Articular chondrocyte of knee joint (primary cell): Measurements from ENCODE around the gene KRTAP19-3. TPM values are rescaled to one million over a fixed set of nuclear protein-coding genes. Genes with fewer than 3 reads are reported as not detected.

ENCODE experiments used
- small RNA-seq: library from RNA; depleted of rRNA; stranded (forward); fragments of <200 nt; gene quantifications from one replicate; pipeline ENCODE3, GENCODE V24; 2012
- total RNA-seq: library from RNA; depleted of rRNA; stranded (reverse); fragments of >200 nt; gene quantifications from 2 replicates; pipeline ENCODE4 v1.2.3, GENCODE V29; 2012

The KRTAP19-3 gene
- not detected in 2 replicates for total RNA-seq

DNA sequence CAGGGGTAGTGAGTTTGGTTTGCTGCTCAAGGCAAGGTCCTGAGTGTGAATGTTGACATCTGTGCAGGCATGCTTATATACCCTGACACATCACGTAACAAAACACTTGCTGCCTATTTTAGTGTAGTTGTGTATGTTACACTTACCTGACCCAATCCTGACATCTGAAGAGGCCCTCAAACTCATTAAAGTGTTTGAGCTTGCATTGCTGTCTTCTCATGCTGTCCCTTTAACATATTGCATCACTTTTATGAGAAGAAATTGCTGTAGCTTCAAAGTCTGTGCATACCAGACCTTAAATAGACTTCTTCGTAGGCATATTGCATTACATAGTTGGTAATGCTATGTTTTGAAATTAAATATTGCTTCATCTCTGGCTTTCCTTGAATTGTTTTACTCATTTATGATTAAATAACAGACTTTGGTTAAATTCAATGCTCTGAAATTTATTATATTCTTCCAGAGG is at the start of gene KRTAP19-3:
Gene KRTAP19-3 (minus strand): TSS at position 51 of the 466 bp plus-strand sequence. CDS start 56 bp downstream, outside the sequence.

DNA sequence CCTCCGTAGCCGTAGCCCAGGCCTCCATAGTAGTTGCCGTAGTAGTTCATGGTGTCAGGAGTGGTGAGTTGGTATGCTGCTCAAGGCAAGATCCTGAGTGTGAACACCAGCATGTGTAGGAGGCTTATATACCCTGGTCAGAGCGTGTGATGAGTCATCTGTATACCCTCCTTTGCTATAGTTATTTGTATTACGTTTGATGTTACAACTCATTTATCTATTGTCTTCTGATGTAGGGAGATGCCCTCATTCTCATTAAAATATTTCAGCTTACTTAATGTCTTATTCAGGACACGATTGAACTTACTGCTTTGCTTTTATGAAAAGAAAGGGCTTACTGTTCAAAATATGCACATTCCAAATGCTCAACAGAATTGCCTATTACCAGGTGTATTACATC is 10.2 kb upstream of the KRTAP19-3 start, which contains the start of gene KRTAP19-5:
Gene KRTAP19-5 (minus strand): TSS at position 101 of the 400 bp plus-strand sequence. CDS start 51 bp downstream, at position 50.

GRCh38 chr21:30497065-30497464 is 5.3 kb upstream of the KRTAP19-3 start, which contains the start of gene KRTAP19-4:
Gene KRTAP19-4 (minus strand): TSS chr21:30497165. CDS start chr21:30497110, 55 bp downstream.

GRCh38 chr21:30487336-30487735 is 4.5 kb downstream of the KRTAP19-3 start, which contains the start of gene KRTAP19-2:
Gene KRTAP19-2 (minus strand): TSS chr21:30487436. CDS start chr21:30487348, 88 bp downstream.

GRCh38 chr21:30480145-30480544 is 11.7 kb downstream of the KRTAP19-3 start, which contains the start of gene KRTAP19-1:
Gene KRTAP19-1 (minus strand): TSS chr21:30480367. CDS start chr21:30480317, 50 bp downstream.

Small RNAs within 50 kb of the gene (small RNA-seq; reads per million reads assigned to genes)
- gene AP000567.1 (not detected), gene KRTAP19-10P (not detected), gene KRTAP19-11P (not detected), gene KRTAP19-9P (not detected)

Other genes starting within 250 kb of the KRTAP19-3 start
- not detected in 2 replicates for gene KRTAP24-1, start 209.1 kb downstream of the KRTAP19-3 start, total RNA-seq
- not detected in 2 replicates for gene KRTAP25-1, start 202.5 kb downstream of the KRTAP19-3 start, total RNA-seq
- not detected in 2 replicates for gene KRTAP26-1, start 171.7 kb downstream of the KRTAP19-3 start, total RNA-seq
- not detected in 2 replicates for gene KRTAP27-1, start 154.3 kb downstream of the KRTAP19-3 start, total RNA-seq
- not detected in 2 replicates for gene KRTAP23-1, start 143.4 kb downstream of the KRTAP19-3 start, total RNA-seq
- gene KRTAP13-2, start 119.7 kb downstream of the KRTAP19-3 start, total RNA-seq, result not detected in 2 replicates
- gene KRTAP13-1, start 96.0 kb downstream of the KRTAP19-3 start, total RNA-seq, result not detected in 2 replicates
- not detected in 2 replicates for gene KRTAP13-3, start 66.1 kb downstream of the KRTAP19-3 start, total RNA-seq
- not detected in 2 replicates for gene KRTAP13-4, start 61.8 kb downstream of the KRTAP19-3 start, total RNA-seq
- not detected in 2 replicates for gene KRTAP15-1, start 51.7 kb downstream of the KRTAP19-3 start, total RNA-seq
- gene KRTAP19-1, start 11.6 kb downstream of the KRTAP19-3 start, total RNA-seq, result not detected in 2 replicates
- gene KRTAP19-2, start 4.6 kb downstream of the KRTAP19-3 start, total RNA-seq, result not detected in 2 replicates
- not detected in 2 replicates for gene KRTAP19-4, start 5.2 kb upstream of the KRTAP19-3 start, total RNA-seq
- not detected in 2 replicates for gene KRTAP19-5, start 10.1 kb upstream of the KRTAP19-3 start, total RNA-seq
- gene KRTAP19-6, start 49.9 kb upstream of the KRTAP19-3 start, total RNA-seq, result not detected in 2 replicates
- gene KRTAP19-7, start 69.3 kb upstream of the KRTAP19-3 start, total RNA-seq, result not detected in 2 replicates
- gene KRTAP22-2, start 98.4 kb upstream of the KRTAP19-3 start, total RNA-seq, result not detected in 2 replicates
- not detected in 2 replicates for gene KRTAP6-3, start 100.4 kb upstream of the KRTAP19-3 start, total RNA-seq
- gene KRTAP6-2, start 106.9 kb upstream of the KRTAP19-3 start, total RNA-seq, result not detected in 2 replicates
- not detected in 2 replicates for gene KRTAP22-1, start 109.1 kb upstream of the KRTAP19-3 start, total RNA-seq
- not detected in 2 replicates for gene KRTAP6-1, start 121.9 kb upstream of the KRTAP19-3 start, total RNA-seq
- gene KRTAP20-1, start 124.4 kb upstream of the KRTAP19-3 start, total RNA-seq, result not detected in 2 replicates
- not detected in 2 replicates for gene KRTAP20-4, start 128.6 kb upstream of the KRTAP19-3 start, total RNA-seq
- not detected in 2 replicates for gene KRTAP20-2, start 143.2 kb upstream of the KRTAP19-3 start, total RNA-seq
- gene KRTAP20-3, start 150.9 kb upstream of the KRTAP19-3 start, total RNA-seq, result not detected in 2 replicates
- not detected in 2 replicates for gene KRTAP21-3, start 226.8 kb upstream of the KRTAP19-3 start, total RNA-seq